Subcutaneous adipose tissue (tissue), 4 donors: ENCODE data around the gene SLC1A6. TPM values are rescaled to one million over a fixed set of nuclear protein-coding genes. Genes with fewer than 3 reads are reported as not detected.

Experiments used
- CTCF ChIP-seq: fragments of 450-650 bp; IDR thresholded peaks from one replicate; pipeline ENCODE4 v1.5.1; 2016; ENCODE audit warnings: low read depth, mild to moderate bottlenecking, control low read depth, antibody characterized with exemption, moderate library complexity
- total RNA-seq, 4 donors: library from RNA; depleted of rRNA; stranded (reverse); fragments of >200 nt; gene quantifications; one replicate each; pipeline ENCODE4 v1.1.0, GENCODE V29; 2016

SLC1A6 gene
- total RNA-seq, 4 donors from 2014 or later, result not detected

- no peak for TF ChIP-seq CTCF
Measured at GRCh38 chr19:15010501-15011300, 31.0 kb upstream of the SLC1A6 start.

GRCh38 chr19:15008308-15008707, 28.6 kb upstream of the SLC1A6 start:
- TF ChIP-seq CTCF, result no peak

- TF ChIP-seq CTCF, result no peak
Measured at GRCh38 chr19:14997981-14998380, 18.3 kb upstream of the SLC1A6 start.

GRCh38 chr19:14992780-14993179, 13.1 kb upstream of the SLC1A6 start:
- no peak for TF ChIP-seq CTCF

- TF ChIP-seq CTCF, result no peak
Measured at GRCh38 chr19:14985133-14985532, 5.5 kb upstream of the SLC1A6 start.

- no peak for TF ChIP-seq CTCF
Measured at GRCh38 chr19:14978161-14978776, 1.4 kb downstream of the SLC1A6 start.

- TF ChIP-seq CTCF, result no peak
Measured at GRCh38 chr19:14977128-14977527, 2.5 kb downstream of the SLC1A6 start.
